Suppressor macrophage treated with lipopolysaccharide for 1 hour (primary cell): ENCODE measurements around the gene PCBP3.
A peak's percentile ranks its signal among the peaks of the same experiment; 100 is the strongest.

Experiments
- DNase-seq, 3 donors: peaks; one replicate each; pipeline ENCODE4 v3.0.0-alpha.2; 2020 to 2022

The PCBP3 gene

DNA sequence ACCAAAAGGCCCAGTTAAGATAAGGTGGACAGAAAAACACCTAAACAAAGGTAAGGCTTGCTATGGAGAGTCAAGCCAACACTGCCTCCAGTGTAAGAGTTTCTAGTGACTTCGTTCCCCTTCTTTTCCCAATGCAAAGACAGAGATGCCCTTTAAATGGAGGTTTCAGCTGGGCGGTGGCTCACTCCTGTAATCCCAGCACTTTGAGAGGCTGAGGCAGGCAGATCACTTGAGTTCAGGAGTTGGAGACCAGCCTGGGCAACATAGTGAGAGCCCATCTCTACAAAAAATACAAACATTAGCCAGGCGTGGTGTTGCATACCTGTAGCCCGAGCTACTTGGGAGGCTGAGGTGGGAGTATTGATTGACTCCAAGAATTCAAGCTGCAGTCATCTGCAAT lies 314.0 kb downstream of the PCBP3 start:
- no peak for DNase-seq

DNA sequence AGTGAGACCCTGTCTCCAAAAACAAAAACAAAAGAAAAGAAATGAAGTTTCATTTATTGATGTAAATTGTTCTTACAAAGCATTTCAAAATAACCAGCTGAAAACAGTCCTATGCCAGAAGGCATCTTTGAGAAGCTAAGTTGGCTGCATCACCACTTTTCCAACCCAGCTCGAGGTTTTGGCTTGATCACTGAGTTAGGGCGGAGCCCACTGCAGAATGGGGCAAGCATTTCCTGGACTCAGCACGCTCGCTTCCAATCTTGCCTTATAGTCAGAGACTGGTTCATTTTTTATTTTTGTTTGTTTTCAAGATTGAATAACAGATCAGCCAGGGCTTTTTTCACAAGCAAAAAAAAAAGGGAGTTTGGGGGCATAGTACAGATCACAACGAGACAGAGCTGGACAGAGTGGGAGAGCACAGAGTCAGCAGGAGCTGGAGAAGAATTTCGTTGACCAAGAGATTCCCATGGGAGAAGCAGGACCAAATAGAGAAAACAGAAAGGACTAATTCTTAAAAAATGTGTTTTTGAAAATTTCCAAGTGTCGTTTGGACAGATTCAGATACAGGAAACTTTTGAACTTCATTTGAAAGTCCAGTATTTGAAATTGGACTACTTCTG lies 314.6 kb downstream of the PCBP3 start:
- DNase-seq: no peak

DNA sequence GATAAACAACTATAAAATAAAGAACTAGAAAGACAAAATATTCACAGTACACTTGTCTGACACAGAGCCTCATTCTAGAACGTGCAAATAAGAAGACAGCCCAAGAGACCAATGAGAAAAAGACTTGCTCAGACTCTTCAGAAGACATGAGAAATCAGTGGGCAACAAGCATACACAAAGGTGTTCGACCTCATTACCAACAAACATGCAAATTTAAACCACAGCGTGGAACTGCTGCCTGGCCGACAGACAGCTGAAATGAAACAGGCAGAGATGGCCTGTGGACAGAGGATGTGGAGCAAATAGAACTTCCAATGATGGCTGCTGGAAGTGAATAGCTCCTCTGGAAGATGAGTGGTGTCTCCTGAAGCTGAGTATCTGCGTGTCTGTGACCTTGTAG lies 315.7 kb downstream of the PCBP3 start:
- DNase-seq: no peak

DNA sequence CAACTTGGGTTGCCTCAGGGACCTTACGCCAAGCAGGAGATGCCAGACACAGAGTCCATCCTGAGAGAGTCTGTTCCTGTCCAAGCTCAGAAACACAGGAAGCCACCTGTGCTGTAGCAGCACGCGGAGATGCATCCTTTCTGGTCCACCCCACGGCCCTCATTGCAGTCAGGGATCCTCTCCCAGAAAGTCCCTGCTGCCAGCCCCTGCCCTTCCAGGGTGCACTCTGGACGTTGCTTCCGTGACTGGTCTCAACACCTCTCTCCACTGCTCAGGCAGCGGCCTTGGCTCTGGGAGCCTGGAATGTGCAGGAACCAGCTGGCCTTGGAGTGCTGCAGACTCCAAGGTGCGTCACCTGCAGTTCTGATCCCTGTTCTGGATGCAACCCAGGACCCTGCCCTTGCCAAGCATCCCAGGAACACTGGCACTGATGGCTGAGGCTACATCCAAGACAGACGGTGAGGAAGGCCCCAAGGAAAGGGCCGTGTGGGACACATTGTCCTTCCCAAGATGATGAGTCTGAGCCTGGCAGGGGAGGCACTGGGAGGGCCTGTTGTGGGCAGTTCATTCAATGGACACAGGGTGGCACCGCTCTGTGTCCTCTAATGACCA lies 316.4 kb downstream of the PCBP3 start:
- peak in 1 of 3 donors; percentile 12 for DNase-seq

GRCh38 chr21:45961408-45961807 lies 317.9 kb downstream of the PCBP3 start:
- peak in 1 of 3 donors; percentile 4 for DNase-seq

GRCh38 chr21:45962531-45963231 lies 319.2 kb downstream of the PCBP3 start:
- peak in 1 of 3 donors; percentile 14 for DNase-seq

GRCh38 chr21:45963232-45963570 lies 319.7 kb downstream of the PCBP3 start:
- no peak for DNase-seq

- DNase-seq: no peak
Observed at GRCh38 chr21:45964649-45965048, 321.1 kb downstream of the PCBP3 start.

DNA sequence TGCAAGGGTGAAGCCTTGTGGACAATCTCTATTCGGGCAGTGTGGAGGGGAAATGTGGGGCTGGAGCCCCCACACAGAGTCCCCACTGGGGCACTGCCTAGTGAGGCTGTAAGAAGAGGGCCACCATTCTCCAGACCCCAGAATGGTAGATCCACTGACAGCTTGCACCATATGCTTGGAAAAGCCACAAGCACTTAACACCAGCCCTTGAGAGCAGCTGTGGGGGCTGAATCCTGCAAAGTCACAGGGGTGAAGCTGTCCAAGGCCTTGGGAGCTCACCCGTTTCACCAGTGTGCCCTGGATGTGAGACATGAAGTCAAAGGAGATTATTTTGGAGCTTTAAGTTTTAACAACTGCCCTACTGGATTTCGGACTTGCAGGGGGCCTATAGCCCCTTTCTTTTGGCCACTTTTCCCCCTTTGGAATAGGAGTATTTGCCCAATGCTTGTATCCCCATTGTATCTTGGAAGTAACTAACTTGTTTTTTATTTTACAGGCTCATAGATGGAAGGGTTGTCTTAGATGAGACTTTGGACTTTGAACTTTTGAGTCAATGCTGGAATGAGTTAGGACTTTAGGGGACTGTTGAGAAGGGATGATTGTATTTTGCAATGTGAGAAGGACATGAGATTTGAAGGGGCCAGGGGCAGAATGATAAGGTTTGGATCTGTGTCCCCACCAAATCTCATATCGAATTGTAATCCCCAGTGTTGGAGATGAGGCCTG lies 321.7 kb downstream of the PCBP3 start:
- no peak for DNase-seq

GRCh38 chr21:45966791-45967394 lies 323.4 kb downstream of the PCBP3 start:
- no peak for DNase-seq

- DNase-seq: peak in 1 of 3 donors; percentile 16
Observed at GRCh38 chr21:45969921-45970673, 326.6 kb downstream of the PCBP3 start.

GRCh38 chr21:45970674-45971615 lies 327.4 kb downstream of the PCBP3 start:
- peak; percentile 48 to 78 (median 58) for DNase-seq

GRCh38 chr21:45971616-45972352 lies 328.3 kb downstream of the PCBP3 start:
- DNase-seq: peak in 1 of 3 donors; percentile 13

DNA sequence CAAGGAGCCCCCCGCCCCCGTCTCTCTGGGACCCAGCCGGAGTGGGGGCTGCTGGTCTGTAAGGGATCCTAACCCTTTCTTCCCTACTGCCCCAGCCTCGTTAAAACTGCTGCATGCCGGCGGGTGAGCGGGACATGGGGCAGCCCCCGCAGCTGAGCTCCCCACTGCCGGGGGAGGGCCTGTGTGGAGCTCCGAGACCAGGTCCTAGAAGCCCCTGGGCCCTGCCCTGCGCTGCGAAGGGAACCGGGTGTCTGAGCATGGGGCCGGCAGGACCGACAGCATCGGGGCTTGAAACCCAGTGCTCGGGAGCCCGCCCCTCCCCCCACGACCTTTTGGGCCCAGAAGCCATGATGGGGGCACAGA lies 328.8 kb downstream of the PCBP3 start:
- no peak for DNase-seq

GRCh38 chr21:45972716-45973474 lies 329.4 kb downstream of the PCBP3 start:
- peak in 2 of 3 donors; percentile 16 to 21 for DNase-seq

- peak; percentile 70 to 84 (median 74) for DNase-seq
Observed at GRCh38 chr21:45973475-45974072, 330.0 kb downstream of the PCBP3 start.

GRCh38 chr21:45974073-45975019 lies 330.8 kb downstream of the PCBP3 start:
- DNase-seq: peak; percentile 32 to 53 (median 47)
